GM21528 (cell line): ENCODE data around the gene NMD3.
"Not testable (repeated sequence)": the region's sequence is repeated elsewhere in the genome, so short reads cannot be mapped to it uniquely, and the experiment has no call there.

Experiments
- ATAC-seq: cut with Tn5 transposase; IDR thresholded peaks from one replicate; pipeline ENCODE4 v1.9.1; 2021; ENCODE audit warnings: mild to moderate bottlenecking, moderate library complexity; ENCODE audit not compliant: unreplicated experiment, low FRiP score

NMD3 gene

DNA sequence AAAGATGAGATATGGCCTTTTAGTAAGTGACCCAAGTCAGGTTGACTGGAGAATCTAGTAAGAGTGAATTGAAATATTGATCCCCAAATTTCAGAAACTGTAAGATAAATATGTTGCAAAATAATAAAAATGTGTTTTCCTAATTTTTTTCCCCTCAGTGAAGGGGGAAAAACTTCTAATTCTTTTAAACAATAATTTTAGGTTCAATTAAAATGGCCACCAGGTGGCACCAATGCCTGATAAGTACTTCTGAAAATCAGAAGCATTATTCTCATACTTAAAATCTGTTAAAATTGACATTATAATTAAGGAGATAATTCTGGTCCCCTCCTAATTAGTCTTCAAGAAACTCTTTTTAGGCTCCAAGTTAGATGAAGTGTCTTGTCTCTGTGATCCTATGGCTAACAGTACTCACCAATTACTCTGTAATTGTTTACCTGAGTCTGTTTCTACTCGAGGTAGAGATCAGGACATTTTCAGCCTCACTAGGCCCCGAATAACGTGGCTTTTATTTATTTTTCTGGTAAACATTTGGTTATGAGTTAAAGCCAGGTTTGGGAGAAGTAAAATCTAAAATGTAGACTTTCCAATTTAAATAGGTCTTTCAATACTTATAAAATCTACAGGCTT lies 52.6 kb downstream of the NMD3 start:
- ATAC-seq, result no peak

DNA sequence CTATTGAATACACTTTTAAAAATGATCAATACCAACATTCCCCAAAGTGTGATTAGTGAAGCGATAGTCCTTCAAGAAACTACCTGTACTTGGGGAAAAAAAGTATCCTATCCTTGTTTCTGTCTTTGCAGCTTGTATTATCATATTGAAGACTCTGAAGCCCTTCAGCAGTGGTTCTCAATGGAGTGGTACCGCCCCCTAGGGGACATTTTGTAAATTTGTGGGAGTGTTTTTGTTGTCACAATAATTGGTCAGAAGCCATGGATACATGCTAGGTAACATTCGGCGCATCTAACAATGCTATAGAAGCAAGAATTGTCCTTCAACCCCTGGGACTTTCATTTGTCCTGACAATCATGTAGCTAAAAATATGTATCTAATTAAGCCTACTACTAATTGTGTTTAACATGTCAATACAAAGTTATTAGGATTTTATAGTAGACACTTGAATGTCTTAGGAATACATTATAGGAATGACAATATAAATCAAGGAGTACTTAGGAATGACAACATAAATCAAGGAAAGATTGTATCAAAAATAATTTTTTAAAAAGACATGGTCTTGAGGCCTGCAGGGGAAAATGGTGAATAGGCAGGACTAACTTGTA lies 53.7 kb downstream of the NMD3 start:
- ATAC-seq, result peak; percentile 74

DNA sequence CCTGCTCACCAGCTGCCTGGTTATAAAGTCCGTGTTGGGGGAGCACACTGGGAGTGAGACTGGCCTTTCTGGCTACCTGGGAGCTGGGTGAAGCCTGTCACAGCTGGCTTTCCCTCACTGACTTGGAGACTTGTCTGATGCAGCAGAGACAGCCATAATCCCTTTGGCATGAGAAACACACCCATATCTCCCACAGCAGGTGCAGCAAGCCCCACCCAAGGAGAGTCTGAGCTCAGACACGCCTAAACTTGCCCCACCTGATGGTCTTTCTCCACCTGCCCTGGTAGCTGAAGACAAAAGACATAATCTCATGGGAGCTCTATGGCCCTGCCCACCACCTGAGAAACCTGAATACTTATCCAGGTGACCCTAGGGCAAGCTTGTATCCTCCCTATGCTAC lies 54.8 kb downstream of the NMD3 start:
- no peak for ATAC-seq

DNA sequence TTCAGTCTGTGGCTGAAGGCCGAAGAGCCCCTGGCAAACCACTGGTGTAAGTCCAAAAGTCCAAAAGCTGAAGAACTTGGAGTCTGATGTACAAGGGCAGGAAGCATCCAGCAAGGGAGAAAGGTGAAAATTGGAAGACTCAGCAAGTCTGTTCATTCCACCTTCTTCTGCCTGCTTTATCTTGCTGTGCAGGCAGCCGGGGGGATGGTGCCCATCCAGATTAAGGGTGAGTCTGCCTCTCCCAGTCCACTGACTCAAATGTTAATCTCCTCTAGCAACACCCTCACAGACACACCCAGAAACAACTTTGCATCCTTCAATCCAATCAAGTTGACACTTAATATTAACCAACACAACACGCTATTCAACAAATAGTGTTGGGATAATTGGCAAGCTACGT lies 61.3 kb downstream of the NMD3 start:
- ATAC-seq, result not testable (repeated sequence)

DNA sequence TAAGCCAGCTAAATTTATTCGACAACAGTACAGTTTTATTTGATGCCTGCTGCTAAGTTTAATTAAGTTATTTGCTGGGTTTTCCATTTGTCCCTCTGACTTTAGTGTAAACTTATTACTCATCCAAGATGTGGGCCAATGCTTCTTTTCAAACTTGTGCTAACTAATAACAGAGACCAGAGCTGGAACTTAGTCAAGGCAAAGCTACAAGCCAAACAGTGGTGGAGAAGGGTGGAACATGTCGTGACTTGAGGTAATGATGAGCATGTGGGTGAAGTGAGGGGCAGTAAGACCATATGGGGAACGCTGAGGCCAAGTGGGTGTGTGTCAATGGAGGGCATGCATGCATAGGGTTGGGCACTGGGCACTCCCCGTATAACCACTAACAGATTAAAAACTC lies 63.9 kb downstream of the NMD3 start:
- no peak for ATAC-seq

DNA sequence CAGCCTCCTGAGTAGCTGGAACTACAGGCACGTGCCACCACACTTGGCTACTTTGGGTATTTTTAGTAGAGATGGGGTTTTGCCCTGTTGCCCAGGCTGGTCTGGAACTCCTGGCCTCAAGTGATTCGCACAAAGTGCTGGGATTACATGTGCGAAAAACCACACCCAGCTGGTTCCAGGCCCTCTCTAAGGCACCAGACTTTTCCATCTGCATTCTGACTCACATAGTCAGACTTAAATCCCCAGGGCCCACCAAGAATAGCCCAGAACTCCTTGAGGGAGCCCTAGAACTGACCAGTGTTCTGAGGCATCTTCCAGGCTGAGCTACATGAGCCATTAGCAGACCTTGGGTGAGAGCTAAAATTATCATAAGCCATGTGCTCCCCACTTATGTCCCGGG lies 68.1 kb downstream of the NMD3 start:
- ATAC-seq, result no peak

DNA sequence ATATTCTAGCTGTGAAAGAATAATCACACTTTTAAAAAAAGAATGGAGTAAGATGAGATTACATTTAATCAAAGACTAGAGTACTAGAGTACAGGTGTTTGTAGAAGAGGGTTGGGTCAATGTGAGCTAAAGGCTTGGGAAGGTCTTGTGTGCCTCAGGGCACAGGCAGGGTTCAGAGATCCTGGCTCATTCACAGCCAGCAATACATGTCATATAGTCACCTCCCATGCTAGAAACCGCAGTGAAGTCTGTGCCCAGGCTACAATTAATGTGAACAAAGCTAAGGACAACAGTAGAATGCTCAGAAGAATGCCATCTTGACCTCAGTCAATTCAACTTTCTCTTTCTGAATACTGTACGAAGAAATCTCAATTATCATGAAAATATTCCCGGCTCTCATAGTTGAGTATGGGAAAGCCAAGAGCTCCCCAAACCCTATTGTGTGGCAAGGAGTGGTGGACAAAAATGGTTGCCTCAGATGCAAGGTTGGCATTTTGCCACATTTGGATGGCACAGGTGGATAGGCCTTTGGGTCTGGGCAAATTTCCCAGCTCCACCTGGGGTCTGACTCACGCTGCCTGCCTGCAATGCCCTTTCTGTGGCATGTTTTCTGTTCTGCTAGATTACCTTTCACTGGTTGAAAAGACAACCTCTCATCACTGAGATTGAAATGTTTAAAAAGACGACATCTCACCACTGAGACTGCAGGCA lies 70.2 kb downstream of the NMD3 start:
- no peak for ATAC-seq

DNA sequence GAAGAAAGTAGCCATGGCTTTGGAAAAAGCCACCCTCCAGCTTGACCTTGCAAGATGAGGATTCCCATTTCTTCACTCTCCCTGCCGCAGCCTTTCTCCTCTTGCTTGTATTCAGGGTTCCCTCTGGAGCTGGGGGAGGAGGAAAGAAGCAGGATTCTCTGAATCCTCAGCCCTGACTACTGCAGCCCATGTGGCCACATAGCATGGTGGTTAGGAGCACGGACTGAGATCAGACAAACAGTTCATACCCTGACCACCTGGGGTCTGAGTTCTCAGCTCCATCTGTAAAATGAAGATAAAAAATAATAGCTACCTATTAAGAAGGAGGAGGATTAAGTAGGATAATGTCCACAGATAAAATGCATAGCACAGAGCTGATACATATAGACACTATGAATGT lies 72.3 kb downstream of the NMD3 start:
- no peak for ATAC-seq

DNA sequence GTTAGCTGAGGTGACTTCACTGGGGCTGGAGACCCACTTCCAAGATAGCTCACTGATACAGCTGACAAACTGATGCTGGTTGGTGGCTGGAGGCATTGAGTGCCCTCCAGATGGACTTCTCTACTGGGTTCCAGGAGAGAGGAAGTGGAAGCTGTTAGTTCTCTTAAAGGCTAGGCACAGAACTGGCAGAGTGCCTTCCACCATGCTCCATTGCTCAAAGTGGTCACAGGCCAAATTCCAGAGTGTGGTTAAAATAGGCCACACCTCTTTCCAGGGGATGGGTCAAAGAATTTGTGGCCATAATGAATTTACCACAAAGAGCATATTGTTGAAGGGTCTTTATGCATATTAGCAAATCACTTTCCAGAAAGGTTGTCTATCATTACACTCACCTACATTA lies 74.2 kb downstream of the NMD3 start:
- ATAC-seq, result no peak

DNA sequence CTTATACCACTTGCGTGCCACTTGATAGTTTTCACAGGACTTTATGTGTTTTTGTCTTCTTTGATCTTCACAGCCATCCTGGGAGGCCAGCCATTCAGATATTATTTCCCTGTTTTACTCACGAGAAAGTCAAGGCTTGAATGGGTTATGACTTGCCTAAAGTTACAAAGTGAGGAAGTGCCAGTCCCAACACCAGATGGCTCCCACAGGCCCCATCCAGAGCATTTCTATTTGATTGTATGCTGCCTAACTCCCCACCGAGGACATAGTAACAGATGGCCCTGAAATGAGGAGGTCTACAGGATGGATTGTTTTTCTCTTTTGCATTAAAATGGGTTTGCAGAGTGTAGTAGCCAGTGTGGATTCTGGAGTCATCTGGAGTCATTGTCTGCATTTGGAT lies 75.7 kb downstream of the NMD3 start:
- no peak for ATAC-seq
